ENCODE results near the gene CACNA1B. TPM values are rescaled to one million over a fixed set of nuclear protein-coding genes. Genes with fewer than 3 reads are reported as not detected.

CACNA1B gene
- total RNA-seq (2022; extraction: Qiagen RNA extraction) = 0.02 to 0.08 TPM (median 0.04 TPM) in 5 replicates

GRCh38 chr9:137877506-137878122, at the start of gene CACNA1B:
Gene CACNA1B (plus strand): TSS chr9:137877782. CDS start chr9:137877934, 152 bp downstream.

Measured in A549 treated with CORT108297 at 1 μM for 4 hours (cell line).